Adrenal gland (tissue), 12 donors: ENCODE measurements around the gene FAM234A. TPM values are rescaled to one million over a fixed set of nuclear protein-coding genes. Genes with fewer than 3 reads are reported as not detected.

Experiments used
- DNase-seq, 7 donors: peaks; one replicate each; pipeline ENCODE4 v3.0.0-alpha.2; 2019 to 2020
- H3K27ac ChIP-seq, 5 donors: fragments of 200-600 bp; sonication (generic) in 4 of 5; 1 replicate in 3 of 5; 2 replicates in 2 of 5; pipeline versions ENCODE4 v1.5.1 to v1.8.0; 2016 to 2020; ENCODE audit warnings: mild to moderate bottlenecking in 1 of 5
- H3K27me3 ChIP-seq: fragments of 200-600 bp; 2 replicates; pipeline ENCODE4 v1.8.0; 2021
- H3K36me3 ChIP-seq, 2 donors: fragments of 200-600 bp; replicated peaks in 1 of 2; 1 replicate in 1 of 2; 2 replicates in 1 of 2; pipeline versions ENCODE4 v1.5.1 to v1.8.0; 2018 to 2022
- H3K4me1 ChIP-seq, 2 donors: fragments of 200-600 bp; replicated peaks in 1 of 2; 1 replicate in 1 of 2; 2 replicates in 1 of 2; pipeline versions ENCODE4 v1.5.1 to v1.8.0; 2018 to 2021
- H3K4me3 ChIP-seq, 4 donors: fragments of 200-600 bp; sonication (generic) in 3 of 4; one replicate each; pipeline ENCODE4 v1.5.1; 2016 to 2018
- H3K9me3 ChIP-seq, 3 donors: fragments of 200-600 bp; sonication (generic) in 1 of 3; replicated peaks in 1 of 3; 1 replicate in 2 of 3; 2 replicates in 1 of 3; pipeline versions ENCODE4 v1.5.1 to v1.8.0; 2016 to 2021
- POLR2A ChIP-seq, 2 donors: fragments of 450-650 bp; IDR thresholded peaks; one replicate each; pipeline ENCODE4 v1.6.1; 2017; ENCODE audit warnings: antibody characterized with exemption in 2 of 2, mild to moderate bottlenecking in 2 of 2, moderate library complexity in 1 of 2
- WGBS, 4 donors: extraction: QIAGEN DNeasy Blood & Tissue Kit in 2 of 4; methylation state at CpG; one replicate each; pipeline versions ENCODE4 v1.1.5 to v1.1.7; 2013 to 2017; 5-methylcytosine and 5-hydroxymethylcytosine counted together
- intact Hi-C, 2 donors: fragments of 100-400 bp; cut with DNase I; formaldehyde crosslinking; loops; one replicate each; pipeline versions ENCODE4 v1.14.1 to v1.15.0; 2022 to 2023
- polyA plus RNA-seq, 3 donors: library from polyadenylated mRNA; stranded (reverse); fragments of 200-250 nt in 2 of 3; fragments of 350-450 nt in 1 of 3; fragmentation: Illumina TruSeq in 1 of 3; extraction: RNeasy Lipid Tissue Mini Kit (QIAGEN cat#74804) in 1 of 3; gene quantifications; one replicate each; pipeline ENCODE4 v1.2.3, GENCODE V29; 2013 to 2014
- total RNA-seq, 9 donors: library from RNA; depleted of rRNA in 4 of 9; stranded (reverse); fragments of >200 nt in 4 of 9; fragments of 120-200 nt in 1 of 9; fragmentation: NEBNext Ultra II Directional in 1 of 9; extraction: Animal tissue kit (Norgen Biotek cat#: 25700) in 1 of 9; gene quantifications; one replicate each; pipeline versions ENCODE4 v1.1.0 to v1.2.4, GENCODE V29; 2013 to 2023
- TF ChIP-seq, protein P1 (sequence below), 6 experiments: fragments of 450-650 bp in 4 of 6; fragments of 200-600 bp in 2 of 6; sonication (generic) in 1 of 6; IDR thresholded peaks; 1 replicate in 5 of 6; 2 replicates in 1 of 6; pipeline versions ENCODE4 v1.5.1 to v1.8.0; 2016 to 2021; ENCODE audit warnings: antibody characterized with exemption in 6 of 6, mild to moderate bottlenecking in 2 of 6, moderate library complexity in 1 of 6
- donor health status: healthy with polysubstance abuse.
- donor health status: Bipolar disorder and iron deficiency.
- donor health status: DM: yes; HTN: yes; CAD: no.
- donor health status: DM: no; HTN: no; CAD: no.
- donor health status: DM: no; HTN: no; CAD: no.
- donor health status: DM: yes; HTN: yes; CAD: no.

Gene FAM234A
- total and polyA plus RNA-seq, 12 donors, result 60.2 to 207 (median 97.8) TPM

GRCh38 chr16:285146-286055 is 50.8 kb downstream of the FAM234A start:
- 76 to 89% (median 83%) methylated on average over 21 to 48 of the region's 48 CpGs for WGBS, 4 donors
- H3K4me3 ChIP-seq, result no peak overlapping the region
- intact Hi-C loops, result no loop called here
- H3K27ac ChIP-seq, result no peak overlapping the region
- no peaks in the 10 kb centered on the region for H3K9me3 ChIP-seq
- peaks cover 11% of the 10 kb centered on the region for H3K27me3 ChIP-seq
- H3K4me1 ChIP-seq, result peaks cover 0 to 5% of the 10 kb centered on the region in 2 donors
- TF ChIP-seq, protein P1, sequence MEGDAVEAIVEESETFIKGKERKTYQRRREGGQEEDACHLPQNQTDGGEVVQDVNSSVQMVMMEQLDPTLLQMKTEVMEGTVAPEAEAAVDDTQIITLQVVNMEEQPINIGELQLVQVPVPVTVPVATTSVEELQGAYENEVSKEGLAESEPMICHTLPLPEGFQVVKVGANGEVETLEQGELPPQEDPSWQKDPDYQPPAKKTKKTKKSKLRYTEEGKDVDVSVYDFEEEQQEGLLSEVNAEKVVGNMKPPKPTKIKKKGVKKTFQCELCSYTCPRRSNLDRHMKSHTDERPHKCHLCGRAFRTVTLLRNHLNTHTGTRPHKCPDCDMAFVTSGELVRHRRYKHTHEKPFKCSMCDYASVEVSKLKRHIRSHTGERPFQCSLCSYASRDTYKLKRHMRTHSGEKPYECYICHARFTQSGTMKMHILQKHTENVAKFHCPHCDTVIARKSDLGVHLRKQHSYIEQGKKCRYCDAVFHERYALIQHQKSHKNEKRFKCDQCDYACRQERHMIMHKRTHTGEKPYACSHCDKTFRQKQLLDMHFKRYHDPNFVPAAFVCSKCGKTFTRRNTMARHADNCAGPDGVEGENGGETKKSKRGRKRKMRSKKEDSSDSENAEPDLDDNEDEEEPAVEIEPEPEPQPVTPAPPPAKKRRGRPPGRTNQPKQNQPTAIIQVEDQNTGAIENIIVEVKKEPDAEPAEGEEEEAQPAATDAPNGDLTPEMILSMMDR (IDR thresholded peaks at IDR 0.05), result no peak
- TF ChIP-seq POLR2A (IDR thresholded peaks at IDR 0.05), result no peak
- H3K36me3 ChIP-seq, result peaks cover 0 to 17% of the 10 kb centered on the region in 2 donors
- DNase-seq, result no peak

- intact Hi-C loops, result no loop called here
- WGBS, 4 donors, result 92 to 96% (median 93%) methylated on average over 4 to 22 of the region's 22 CpGs
- DNase-seq, result no peak
- Histone ChIP-seq H3K27me3 (no peaks in the 10 kb centered on the region), H3K36me3 (peaks cover 0 to 25% of the 10 kb centered on the region in 2 donors), H3K9me3 (no peaks in the 10 kb centered on the region), H3K4me1 (no peaks in the 10 kb centered on the region), H3K4me3 (no peak overlapping the region), H3K27ac (no peak overlapping the region)
- TF ChIP-seq, protein P1 (IDR thresholded peaks at IDR 0.05), result no peak
- no peak for TF ChIP-seq POLR2A (IDR thresholded peaks at IDR 0.05)
Measured at GRCh38 chr16:286491-287297, 52.1 kb downstream of the FAM234A start.

- intact Hi-C loops, result no loop called here
- 82 to 92% (median 84%) methylated on average over 14 to 16 of the region's 16 CpGs for WGBS, 4 donors
- DNase-seq, result no peak
- Histone ChIP-seq H3K36me3 (peaks cover 0 to 30% of the 10 kb centered on the region in 2 donors), H3K27ac (no peak overlapping the region), H3K9me3 (no peaks in the 10 kb centered on the region), H3K4me1 (no peaks in the 10 kb centered on the region), H3K27me3 (no peaks in the 10 kb centered on the region), H3K4me3 (no peak overlapping the region)
- TF ChIP-seq POLR2A (IDR thresholded peaks at IDR 0.05), result no peak
- TF ChIP-seq, protein P1 (IDR thresholded peaks at IDR 0.05), result no peak
Measured at GRCh38 chr16:287298-287811, 52.7 kb downstream of the FAM234A start.
